GM08714 (cell line): ENCODE data around the gene ATP11C.
"Not testable (repeated sequence)": the region's sequence is repeated elsewhere in the genome, so short reads cannot be mapped to it uniquely, and the experiment has no call there.

Experiments used
- H3K4me3 ChIP-seq: fragments of 200-500 bp; sonication (Bioruptor generic); 2 replicates; pipeline ENCODE4 v1.5.1; 2014; ENCODE audit warnings: mild to moderate bottlenecking, low read length, inconsistent platforms
- ZNF274 ChIP-seq: IDR thresholded peaks from 2 replicates; pipeline ENCODE4 v1.6.1; 2012; ENCODE audit warnings: mild to moderate bottlenecking, low read depth, low read length

The ATP11C gene

DNA sequence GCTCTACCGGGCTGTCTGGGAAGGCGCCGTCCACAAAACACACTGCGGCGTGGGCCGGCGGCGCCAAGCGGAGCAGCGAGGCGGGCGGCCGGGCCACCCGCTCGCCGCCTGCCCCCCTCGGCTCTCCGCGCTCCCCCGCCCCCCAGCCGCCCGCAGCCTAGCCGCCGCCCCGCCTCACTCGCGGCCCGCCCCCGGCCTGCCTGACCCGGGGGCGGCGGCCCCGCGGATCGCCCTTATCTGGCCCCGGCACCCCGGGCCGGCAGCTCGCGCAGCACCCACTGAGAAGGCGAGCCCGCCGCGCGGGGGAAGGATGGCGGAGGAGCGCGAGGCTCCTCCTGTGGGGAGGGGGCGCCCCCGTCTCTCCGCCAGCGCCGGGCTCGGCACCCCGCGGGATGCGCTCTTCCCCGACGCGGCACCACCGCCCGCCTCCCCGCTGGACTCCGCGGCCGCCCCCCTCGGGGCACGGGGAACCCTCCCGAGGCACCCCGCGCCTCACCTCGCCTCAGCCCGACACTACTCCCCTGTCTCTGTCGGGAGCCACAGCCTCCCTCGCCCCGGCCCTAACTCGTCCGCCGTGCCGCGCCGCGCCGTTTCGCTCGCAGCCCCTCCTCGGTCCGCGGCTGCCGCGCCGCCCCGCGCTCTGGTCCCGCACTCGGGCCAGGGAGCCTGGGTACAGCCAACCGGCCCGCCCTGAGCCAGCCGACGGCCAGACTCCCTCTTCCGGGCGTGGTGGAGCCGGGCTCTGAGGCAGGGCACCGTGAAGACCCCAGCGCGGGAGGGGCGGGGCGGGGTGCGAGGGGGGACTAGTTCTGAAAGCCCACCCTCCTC lies 566 bp downstream of the ATP11C start:
- TF ChIP-seq ZNF274 = no peak
- H3K4me3 ChIP-seq = peak overlapping the region; percentile 73

- peak overlapping the region; percentile 73 for H3K4me3 ChIP-seq
- no peak for TF ChIP-seq ZNF274
Observed at GRCh38 chrX:139931646-139932072, 1.2 kb downstream of the ATP11C start.

- no peak for TF ChIP-seq ZNF274
Observed at GRCh38 chrX:139930916-139931645, 1.8 kb downstream of the ATP11C start.

DNA sequence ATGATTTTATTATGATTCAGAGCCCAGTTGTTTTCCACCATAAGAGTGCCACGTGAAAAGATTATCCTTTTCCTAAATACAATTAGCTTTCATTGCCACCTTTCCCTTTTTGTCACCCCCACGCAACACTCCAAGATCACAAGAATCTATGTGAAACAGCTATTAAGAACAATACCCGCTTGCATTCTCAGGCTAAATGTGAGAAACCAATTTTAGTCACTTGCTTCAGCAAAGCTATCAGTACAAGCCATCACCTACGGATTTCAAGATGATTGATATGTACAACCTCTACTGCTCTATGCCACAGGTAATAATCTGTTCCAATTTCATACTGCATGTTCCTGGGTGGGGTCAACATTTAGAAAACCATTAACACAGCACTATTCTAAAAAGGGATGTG lies 2.5 kb downstream of the ATP11C start:
- no peak for TF ChIP-seq ZNF274
- peak overlapping the region; percentile 73; the same call in 1 of the 2 replicates for H3K4me3 ChIP-seq

More at GRCh38 chrX:139930916-139931645, 1.8 kb downstream of the ATP11C start:
- H3K4me3 ChIP-seq = peak overlapping the region; percentile 73

DNA sequence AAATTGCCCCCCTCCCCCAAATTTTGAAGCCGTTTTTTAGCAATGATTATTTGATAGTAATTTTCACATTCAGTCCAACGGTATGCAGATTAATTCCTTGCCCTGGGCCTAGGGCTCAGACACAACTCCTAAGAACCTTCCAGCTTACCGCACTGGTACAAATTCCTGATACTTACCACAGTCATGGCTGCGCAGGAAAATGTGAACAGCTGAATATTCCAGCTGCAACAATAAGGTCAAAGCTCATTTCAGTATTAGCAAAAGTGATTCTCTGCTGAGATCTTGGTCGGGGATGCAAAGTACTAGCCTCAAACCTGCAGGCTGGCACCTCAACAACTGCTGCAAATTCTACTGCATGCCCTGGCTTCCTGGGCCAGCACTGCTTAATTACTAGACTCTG lies 3.0 kb downstream of the ATP11C start:
- TF ChIP-seq ZNF274 = no peak
- peak overlapping the region; percentile 24; the same call in 1 of the 2 replicates for H3K4me3 ChIP-seq

- no peak overlapping the region for H3K4me3 ChIP-seq
- TF ChIP-seq ZNF274 = no peak
Observed at GRCh38 chrX:139924696-139925095, 8.2 kb downstream of the ATP11C start.

DNA sequence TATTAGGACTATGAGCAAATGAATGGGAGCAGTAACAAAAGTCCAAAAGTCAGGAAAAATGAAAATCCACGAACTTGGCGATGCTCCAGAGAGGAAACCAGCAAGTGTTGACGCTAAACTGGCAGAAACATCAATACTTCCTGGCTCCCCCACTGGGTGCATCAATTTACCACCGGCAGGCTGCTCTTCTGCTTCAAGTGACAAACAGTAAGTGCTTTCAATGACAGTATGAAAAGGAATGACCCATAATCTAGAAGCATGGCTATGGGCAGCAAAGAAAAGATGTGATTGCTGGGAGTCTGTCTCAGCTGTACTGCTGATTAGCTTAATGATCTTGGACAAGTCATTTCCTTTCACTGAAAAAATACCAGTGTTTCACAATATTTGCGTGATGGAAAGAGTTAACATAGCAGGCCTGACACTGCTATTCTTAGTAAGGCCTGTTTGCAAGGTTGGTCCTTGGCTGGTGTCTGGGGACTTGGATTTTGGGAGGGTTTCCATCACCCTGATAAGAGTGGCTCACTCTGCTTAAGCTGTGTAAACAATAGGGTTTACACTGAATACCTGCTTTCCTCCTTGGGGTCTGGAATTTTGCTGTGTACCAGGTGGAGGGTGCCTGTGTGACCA lies 8.7 kb downstream of the ATP11C start:
- TF ChIP-seq ZNF274 = no peak
- H3K4me3 ChIP-seq = no peak overlapping the region

- not testable (repeated sequence) for H3K4me3 ChIP-seq
Observed at GRCh38 chrX:139921142-139921541, 11.7 kb downstream of the ATP11C start.

DNA sequence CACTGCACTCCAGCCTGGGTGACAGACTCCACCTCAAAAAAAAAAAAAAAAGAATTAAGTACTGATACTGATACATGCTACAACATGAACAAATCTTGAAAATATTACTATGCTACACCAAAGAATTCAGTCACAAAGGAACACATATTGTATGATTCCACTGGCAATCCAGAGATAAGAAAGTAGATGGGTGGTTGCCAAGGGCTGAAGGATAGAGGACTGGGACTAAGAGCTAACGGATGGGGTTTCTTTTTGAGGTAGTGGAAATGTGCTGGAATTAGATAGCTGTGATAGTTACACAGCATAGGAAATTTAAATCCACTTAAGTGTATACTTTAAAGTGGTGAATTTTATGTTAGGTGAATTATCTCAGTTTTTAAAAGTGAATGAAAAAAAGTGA lies 12.5 kb downstream of the ATP11C start:
- TF ChIP-seq ZNF274 = no peak
- H3K4me3 ChIP-seq = no peak overlapping the region

- no peak overlapping the region for H3K4me3 ChIP-seq
- no peak for TF ChIP-seq ZNF274
Observed at GRCh38 chrX:139914421-139914820, 18.4 kb downstream of the ATP11C start.

- TF ChIP-seq ZNF274 = no peak
- H3K4me3 ChIP-seq = no peak overlapping the region
Observed at GRCh38 chrX:139909712-139910111, 23.1 kb downstream of the ATP11C start.

DNA sequence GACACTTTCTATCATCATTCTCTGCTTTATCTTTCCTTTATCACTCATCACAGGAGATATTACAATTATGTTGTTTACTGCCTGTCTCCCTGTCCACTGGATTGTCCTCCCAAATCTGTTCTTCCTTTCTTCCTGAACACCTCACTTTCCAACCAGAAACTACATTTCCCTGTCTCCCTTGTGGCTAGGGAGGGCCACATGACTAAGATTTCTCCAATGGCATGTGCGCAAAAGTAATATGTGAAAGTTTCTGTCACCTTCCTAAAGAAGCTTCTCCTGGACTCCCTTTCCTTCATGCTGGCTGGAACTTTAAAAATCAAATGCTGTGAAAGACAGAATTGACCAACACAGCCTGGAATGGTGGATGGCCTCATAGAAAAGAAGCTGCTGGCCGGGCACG lies 25.8 kb downstream of the ATP11C start:
- no peak overlapping the region for H3K4me3 ChIP-seq
- TF ChIP-seq ZNF274 = no peak

DNA sequence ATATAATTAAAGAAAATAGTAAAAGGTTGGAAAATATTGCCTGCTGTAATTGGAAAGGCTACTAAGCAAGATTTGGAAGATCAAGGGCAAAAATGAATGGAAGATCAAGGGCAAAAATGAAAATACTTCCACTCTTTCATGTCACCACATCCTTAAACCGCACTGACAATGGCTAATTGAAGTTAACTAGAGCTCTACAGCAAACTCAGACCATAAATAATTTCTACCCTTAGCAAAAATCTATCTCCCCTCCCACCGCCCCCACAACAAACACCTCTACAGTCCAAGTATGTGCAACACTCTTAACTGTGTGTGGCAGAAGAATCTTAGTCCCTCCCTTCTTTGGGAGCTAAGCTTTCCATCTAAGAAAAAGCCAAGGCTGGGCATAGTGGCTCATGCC lies 27.1 kb downstream of the ATP11C start:
- TF ChIP-seq ZNF274 = no peak
- H3K4me3 ChIP-seq = no peak overlapping the region

DNA sequence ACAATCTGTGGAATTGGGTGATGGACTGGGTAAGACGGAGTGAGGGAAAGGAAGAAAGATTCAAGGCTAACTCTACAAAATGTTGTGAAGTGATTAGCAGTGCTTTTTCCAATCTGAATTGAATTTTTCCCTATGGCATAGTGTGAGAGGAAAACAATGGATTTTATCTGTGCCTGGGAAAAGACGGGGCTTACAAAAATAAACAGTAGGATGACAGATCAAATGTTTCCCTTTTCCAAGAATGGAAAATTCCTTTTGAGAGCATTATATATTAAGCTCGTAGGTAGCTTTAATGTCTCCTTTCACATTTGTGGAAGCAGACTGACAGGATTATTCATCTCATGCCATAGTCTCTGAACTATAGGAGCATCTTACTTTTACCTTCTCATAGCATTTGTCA lies 27.8 kb downstream of the ATP11C start:
- no peak overlapping the region for H3K4me3 ChIP-seq
- TF ChIP-seq ZNF274 = no peak

DNA sequence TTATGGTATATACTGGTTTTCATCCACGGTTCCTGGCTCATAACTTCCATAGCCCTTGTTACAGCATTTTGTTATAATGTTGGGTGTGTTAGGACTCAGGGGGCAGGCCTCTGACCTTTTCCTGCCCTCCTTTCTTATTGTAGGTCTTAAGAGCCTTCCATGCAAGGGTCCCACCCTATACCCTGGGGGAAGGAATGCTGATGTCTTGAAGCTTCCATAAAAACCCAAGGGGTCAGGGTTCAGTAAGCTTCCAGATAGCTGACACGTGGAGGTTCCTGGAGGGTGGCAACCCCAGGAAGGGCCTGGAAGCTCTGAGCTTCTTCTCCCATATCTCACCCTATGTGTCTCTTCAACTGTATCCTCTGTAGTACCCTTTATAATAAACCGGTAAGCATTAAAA lies 29.6 kb downstream of the ATP11C start:
- TF ChIP-seq ZNF274 = no peak
- H3K4me3 ChIP-seq = no peak overlapping the region
